ENCODE measurements around the gene PYGB.

DNA sequence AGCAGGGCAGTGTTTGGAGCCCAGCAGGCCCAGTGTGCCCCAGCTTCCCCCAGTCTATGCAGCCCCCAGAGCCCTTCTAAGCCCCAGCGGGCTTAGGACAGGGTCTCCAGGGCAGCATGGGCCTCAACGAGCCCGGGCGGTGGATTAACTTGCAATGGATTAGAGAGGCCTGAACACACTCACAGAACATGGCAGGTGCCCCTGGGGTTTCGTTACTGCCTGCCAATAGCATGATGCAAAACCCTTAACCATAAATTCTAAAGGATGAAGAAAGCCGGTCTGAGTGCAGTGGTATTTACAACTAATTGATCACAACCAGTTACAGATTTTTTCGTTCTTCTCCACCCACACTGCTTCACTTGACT is 33.5 kb upstream of the PYGB start:
- TF ChIP-seq CTCF (IDR thresholded peaks at IDR 0.05), result no peak
- TF ChIP-seq POLR2A (IDR thresholded peaks at IDR 0.05), result no peak

All from thyroid gland (tissue), 4 donors.